ENCODE measurements around the gene RNASE7.

The RNASE7 gene

GRCh38 chr14:21057803-21058675, 15.9 kb downstream of the RNASE7 start, which contains the start of gene RNASE8:
Gene RNASE8, plus strand, starts transcription at chr14:21057822. Its CDS starts 71 bp downstream, at chr14:21057893.
- no peak for TF ChIP-seq CTCF (IDR thresholded peaks at IDR 0.05; ENCODE audit: control insufficient read depth, insufficient read depth, low read depth, low read length, missing control alignments)
- DNase-seq (ENCODE audit: low read depth) = no peak
- H3K4me3 ChIP-seq (ENCODE audit: control insufficient read depth, low read depth, low read length) = no peak within 1 kb of the TSS

GRCh38 chr14:21058903-21059302, 16.7 kb downstream of the RNASE7 start:
- no peak for TF ChIP-seq CTCF (IDR thresholded peaks at IDR 0.05; ENCODE audit: control insufficient read depth, insufficient read depth, low read depth, low read length, missing control alignments)
- no peak for DNase-seq (ENCODE audit: low read depth)

GRCh38 chr14:21059842-21060613, 17.9 kb downstream of the RNASE7 start:
- H3K4me3 ChIP-seq (ENCODE audit: control insufficient read depth, low read depth, low read length) = no peak overlapping the region
- no peak for DNase-seq (ENCODE audit: low read depth)
- no peak for TF ChIP-seq CTCF (IDR thresholded peaks at IDR 0.05; ENCODE audit: control insufficient read depth, insufficient read depth, low read depth, low read length, missing control alignments)

More at GRCh38 chr14:21058903-21059302, 16.7 kb downstream of the RNASE7 start:
- H3K4me3 ChIP-seq (ENCODE audit: control insufficient read depth, low read depth, low read length) = no peak overlapping the region

GRCh38 chr14:21060614-21061346, 18.6 kb downstream of the RNASE7 start:
- no peak for TF ChIP-seq CTCF (IDR thresholded peaks at IDR 0.05; ENCODE audit: control insufficient read depth, insufficient read depth, low read depth, low read length, missing control alignments)
- H3K4me3 ChIP-seq (ENCODE audit: control insufficient read depth, low read depth, low read length) = no peak overlapping the region
- DNase-seq (ENCODE audit: low read depth) = no peak

GRCh38 chr14:21061347-21061668, 19.1 kb downstream of the RNASE7 start:
- H3K4me3 ChIP-seq (ENCODE audit: control insufficient read depth, low read depth, low read length) = no peak overlapping the region
- TF ChIP-seq CTCF (IDR thresholded peaks at IDR 0.05; ENCODE audit: control insufficient read depth, insufficient read depth, low read depth, low read length, missing control alignments) = no peak
- DNase-seq (ENCODE audit: low read depth) = no peak

GRCh38 chr14:21063479-21063878, 21.3 kb downstream of the RNASE7 start:
- no peak for TF ChIP-seq CTCF (IDR thresholded peaks at IDR 0.05; ENCODE audit: control insufficient read depth, insufficient read depth, low read depth, low read length, missing control alignments)
- no peak for DNase-seq (ENCODE audit: low read depth)
- H3K4me3 ChIP-seq (ENCODE audit: control insufficient read depth, low read depth, low read length) = no peak overlapping the region

Data from AG09309 (cell line).